Epithelial cell of proximal tubule (primary cell): ENCODE data around the gene RASD1. TPM values are rescaled to one million over a fixed set of nuclear protein-coding genes. Genes with fewer than 3 reads are reported as not detected.

Source experiments
- DNase-seq: peaks from one replicate; pipeline ENCODE4 v3.0.0-alpha.2; 2011; ENCODE audit warnings: low read depth
- H3K4me3 ChIP-seq: 2 replicates; pipeline ENCODE4 v1.5.1; 2011; ENCODE audit warnings: low read depth, mild to moderate bottlenecking, low read length
- CTCF ChIP-seq: conservative IDR thresholded peaks from 2 replicates; pipeline ENCODE4 v1.5.1; 2012; ENCODE audit warnings: low read depth, mild to moderate bottlenecking, low read length
- total RNA-seq: library from RNA; depleted of rRNA; stranded (reverse); fragments of >200 nt; gene quantifications from 2 replicates; pipeline ENCODE4 v1.2.3, GENCODE V29; 2015

The RASD1 gene
- total RNA-seq, 1 donor from 2014 or later = 1.2 TPM

- no peak for TF ChIP-seq CTCF
- H3K4me3 ChIP-seq = no peak overlapping the region
- no peak for DNase-seq
Measured at GRCh38 chr17:17519886-17520285, 23.7 kb upstream of the RASD1 start.

GRCh38 chr17:17518951-17519350 lies 22.8 kb upstream of the RASD1 start:
- no peak for DNase-seq
- TF ChIP-seq CTCF = no peak
- no peak overlapping the region for H3K4me3 ChIP-seq

- TF ChIP-seq CTCF = no peak
- DNase-seq = no peak
- H3K4me3 ChIP-seq = no peak overlapping the region
Measured at GRCh38 chr17:17518014-17518413, 21.8 kb upstream of the RASD1 start.

GRCh38 chr17:17516941-17517720 lies 20.9 kb upstream of the RASD1 start:
- no peak overlapping the region for H3K4me3 ChIP-seq
- TF ChIP-seq CTCF = no peak
- DNase-seq = no peak

- no peak for DNase-seq
Measured at GRCh38 chr17:17515934-17516930, 20.0 kb upstream of the RASD1 start.

More at GRCh38 chr17:17515934-17516930, 20.0 kb upstream of the RASD1 start:
- no peak for TF ChIP-seq CTCF
- H3K4me3 ChIP-seq = no peak overlapping the region
